GM18499 (cell line): ENCODE data around the gene TRIM33.
A peak's percentile ranks its signal among the peaks of the same experiment; 100 is the strongest.

ENCODE experiments used
- ATAC-seq: cut with Tn5 transposase; IDR thresholded peaks from one replicate; pipeline ENCODE4 v1.9.1; 2021; ENCODE audit warnings: moderate number of reproducible peaks; ENCODE audit not compliant: insufficient read depth, unreplicated experiment

TRIM33 gene

DNA sequence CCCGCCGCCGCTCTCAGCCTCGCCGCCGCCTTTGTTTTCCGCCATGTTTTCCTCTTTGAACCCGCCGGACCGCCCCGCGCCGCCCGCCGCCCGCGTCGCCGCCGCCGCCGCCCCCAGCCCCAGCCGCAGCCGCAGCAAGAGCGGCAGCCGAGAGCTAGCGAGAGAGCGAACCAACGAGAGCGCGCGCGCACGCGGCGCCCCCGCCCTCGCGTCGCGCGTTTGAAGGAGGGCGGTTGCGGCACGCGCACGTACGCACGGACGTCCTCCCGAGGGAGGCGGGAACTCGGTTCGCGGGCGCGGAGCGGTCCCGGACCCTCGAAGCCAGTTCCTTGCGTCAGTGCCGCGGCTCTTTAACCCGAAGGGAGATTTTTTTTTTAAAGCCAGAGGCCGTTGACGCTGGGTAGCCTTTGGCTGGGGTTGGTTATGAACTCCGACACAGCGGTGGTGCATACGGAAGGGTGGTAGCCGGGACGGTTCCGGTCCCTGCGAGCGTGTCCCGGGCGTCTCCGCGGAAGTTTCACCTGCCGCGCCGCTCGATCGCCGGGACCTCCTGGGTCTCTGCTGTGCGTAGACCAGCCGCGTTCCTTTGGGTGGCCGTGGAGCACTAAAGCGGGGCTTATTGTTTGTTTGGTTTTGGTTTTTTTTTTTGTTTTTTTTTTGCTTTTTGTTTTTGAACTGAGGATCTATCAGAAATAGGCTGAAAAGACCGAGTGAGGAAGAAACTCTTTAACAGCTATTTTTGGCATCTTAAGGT is at the start of gene TRIM33:
TSS of gene TRIM33 (minus strand) at position 172 of the 754 bp plus-strand sequence. CDS start at position 45, 127 bp downstream.
- peak; percentile 50 for ATAC-seq

DNA sequence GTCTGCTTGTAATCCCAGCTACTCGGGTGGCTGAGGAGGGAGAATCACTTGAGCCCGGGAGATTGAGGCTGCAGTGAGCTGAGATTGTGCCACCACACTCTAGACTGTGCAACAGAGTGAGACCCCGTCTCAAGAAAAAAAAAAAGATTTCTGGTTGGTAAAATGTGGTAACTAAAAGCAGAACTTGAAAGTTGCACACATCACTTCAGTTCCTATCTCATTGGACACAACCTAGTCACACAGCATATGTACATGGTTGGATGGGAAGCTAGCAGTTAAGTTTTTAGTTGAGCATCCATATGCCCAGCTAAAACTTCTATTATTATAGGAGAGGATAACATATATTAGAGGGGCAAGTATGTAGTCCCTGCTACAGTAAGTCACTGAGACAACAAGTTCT is 48.4 kb upstream of the TRIM33 start:
- no peak for ATAC-seq

DNA sequence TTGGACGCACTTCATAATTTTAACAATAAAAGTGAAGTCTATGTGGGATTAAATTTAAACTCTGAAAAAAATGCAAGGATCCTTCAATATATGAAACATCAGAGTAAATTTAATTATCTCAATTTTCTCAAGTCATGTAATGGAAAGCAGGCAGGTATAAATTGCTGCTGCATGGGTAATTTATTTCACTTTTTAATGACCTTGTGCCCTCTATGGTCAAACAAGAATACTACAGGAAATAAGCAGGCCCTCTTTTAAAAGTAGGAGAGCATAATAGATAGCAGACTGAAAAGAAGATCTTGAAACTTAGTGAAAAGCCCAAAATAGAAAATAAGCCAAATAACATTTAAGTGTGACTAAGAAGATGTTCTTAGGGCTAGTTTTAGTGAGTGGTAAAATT is 47.5 kb upstream of the TRIM33 start:
- no peak for ATAC-seq

DNA sequence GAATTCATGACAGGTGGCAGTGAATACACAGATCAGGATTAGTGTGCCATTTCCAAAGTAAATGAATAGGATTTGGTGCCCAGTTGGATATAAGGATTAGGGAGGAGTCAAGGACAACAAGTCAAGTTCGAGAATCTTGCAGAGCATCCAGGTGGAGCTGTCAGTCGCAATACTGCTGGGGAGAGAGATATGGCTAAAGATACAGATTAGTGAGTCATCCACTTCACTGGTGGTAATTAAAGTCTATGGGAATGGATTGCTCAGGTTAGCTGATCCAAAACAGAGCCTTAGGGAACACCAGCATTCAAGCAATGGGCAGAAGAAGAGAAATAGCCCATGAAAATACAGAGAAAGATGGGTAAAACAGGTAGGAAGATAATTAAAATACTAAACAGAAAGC is 43.6 kb upstream of the TRIM33 start:
- ATAC-seq = no peak

DNA sequence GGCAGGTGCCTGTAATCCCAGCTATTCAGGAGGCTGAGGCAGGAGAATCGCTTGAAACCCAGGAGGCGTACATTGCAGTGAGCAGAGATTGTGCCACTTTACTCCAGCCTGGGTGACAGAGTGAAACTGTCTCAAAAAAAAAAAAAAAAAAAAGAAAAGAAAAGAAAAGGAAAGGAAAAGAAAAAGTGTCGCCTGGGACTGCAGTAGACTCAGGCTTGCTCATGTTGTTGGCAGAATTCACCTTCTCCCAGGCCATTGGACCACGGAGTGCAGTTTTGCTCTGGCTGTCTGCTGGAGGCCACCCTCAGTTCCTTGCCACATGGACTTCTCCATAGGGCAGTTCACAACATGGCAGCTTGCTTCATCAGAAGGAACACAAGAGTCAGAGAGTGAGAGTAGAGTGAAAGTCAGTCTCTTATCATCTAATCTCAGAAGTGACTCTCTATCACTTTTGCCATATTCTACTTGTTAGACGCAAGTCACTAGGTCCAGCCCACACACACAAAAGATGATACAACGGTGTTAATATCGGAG is 41.2 kb upstream of the TRIM33 start:
- no peak for ATAC-seq

DNA sequence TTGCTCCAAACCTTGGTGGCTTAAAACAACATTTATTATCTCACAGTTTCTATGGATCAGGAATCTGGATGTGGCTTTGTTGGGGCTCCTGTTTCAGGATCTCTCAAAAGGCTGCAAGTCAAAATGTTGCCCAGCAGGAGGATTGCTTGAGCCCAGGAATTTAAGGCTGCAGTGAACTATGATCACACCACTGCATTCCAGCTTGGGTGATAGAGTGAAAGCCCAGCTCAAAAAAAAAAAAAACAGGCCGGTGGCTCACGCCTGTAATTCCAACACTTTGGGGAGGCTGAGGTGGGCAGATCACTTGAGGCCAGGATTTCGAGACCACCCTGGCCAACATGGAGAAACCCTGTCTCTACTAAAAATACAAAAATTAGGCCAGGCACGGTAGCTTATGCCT is 40.4 kb upstream of the TRIM33 start:
- no peak for ATAC-seq

DNA sequence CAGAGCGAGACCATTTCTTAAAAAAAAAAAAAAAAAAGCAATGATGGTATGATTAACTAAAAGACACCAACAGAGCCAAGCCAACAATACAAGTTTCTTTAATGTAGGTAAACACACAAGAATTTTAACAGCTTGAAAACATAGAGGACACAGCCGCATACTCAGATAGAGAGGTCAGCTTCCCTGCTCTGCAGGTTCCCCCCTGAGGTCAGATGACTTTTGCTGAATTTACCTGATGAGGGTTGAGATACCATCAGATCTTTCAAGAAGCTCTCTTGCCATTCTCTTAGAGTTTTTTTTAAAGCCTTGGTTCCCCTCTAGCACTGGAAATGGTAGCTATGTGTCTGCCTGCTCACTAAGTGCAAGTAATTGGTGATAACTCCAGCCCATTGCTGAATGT is 39.3 kb upstream of the TRIM33 start:
- no peak for ATAC-seq

DNA sequence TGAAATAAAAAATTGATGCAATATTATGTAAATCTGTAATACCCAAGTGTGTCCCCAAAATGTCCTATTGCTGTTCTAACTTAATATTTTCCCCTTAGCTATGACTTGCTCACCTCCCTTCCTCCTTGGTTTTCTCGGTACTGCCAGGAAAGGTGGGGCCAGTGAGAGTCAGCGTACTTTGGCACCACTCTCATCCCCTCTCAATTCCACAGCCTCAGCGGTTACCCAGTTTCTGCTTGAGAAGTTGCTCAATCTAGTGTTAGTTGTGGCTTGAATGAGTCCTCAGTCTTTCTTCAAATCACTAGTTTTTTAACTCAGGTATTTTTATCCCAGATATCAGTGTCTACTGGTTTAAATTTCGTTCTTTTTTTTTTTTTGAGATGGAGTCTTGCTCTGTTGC is 38.1 kb upstream of the TRIM33 start:
- ATAC-seq = no peak

DNA sequence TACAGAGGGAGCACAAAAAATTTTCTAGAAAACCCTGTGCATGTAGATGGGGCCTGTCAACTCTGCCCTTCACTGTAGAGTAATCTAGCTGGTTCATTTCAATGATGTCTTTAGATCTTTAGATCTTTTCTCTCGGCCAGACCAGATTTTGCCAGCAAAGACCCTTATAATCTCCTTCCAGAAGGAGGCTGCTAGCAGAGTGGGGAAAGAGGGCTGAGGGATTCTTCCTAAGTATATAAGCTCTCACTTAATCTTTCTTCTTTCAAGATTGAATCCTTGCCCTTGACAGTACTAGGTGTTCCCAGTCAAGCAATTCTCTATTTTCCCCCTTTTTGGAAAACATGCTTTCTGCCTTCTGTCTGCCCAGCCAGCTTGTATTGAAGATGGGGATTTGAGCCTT is 36.1 kb upstream of the TRIM33 start:
- no peak for ATAC-seq

DNA sequence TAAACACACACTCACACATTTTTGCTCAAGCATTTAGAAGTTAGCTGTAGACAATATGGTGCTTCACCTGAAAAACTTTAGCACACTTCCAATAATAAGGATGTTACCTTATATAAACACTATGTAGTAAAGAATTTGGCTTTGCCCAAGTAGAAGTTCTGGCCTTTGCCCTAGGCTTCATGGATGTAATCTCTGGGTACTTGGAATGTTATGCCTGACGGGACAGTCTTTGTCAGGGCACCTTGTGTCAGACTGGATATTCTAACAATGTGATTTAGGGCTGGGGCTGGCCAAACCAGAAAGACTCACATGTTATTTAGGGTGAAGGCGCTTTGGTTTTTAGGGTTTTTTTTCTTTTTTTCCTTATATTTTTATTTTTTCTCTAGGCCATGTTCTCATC is 34.8 kb upstream of the TRIM33 start:
- ATAC-seq = no peak

DNA sequence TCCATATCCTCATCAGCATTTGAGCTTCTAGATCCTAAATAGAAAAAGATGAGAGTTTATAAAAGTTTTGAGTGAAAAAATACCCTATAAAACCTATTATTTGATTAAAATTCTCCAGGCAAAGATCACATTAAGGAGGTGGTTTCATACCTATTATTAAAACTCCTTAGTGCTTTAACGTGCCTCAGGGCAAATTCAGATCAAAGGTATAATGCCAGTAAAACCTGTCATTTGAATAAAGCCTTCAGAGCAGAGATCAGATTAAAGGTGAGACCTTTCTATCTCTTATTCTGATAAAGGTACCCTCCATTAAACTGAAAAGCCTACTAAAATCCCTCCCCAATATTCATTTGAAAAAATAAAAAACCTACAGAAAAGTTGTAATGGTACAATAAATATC is 34.3 kb upstream of the TRIM33 start:
- ATAC-seq = no peak

DNA sequence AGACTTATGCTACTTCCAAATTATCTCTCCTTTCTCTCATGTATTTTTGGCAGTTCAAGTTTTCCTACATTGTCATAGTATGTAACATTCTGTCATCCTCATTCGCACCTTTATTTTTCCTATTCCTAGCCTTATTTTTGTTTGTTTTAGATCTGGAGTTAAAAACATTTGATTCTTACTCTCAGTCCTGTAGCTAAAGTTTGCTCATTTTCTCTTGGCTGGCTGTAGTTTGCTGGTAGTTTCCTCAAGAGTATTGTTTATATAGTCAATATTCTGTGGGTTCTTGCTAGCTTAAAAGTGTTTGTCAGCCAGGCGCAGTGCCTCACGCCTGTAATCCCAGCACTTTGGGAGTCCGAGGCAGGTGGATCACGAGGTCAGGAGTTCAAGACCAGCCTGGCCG is 29.8 kb upstream of the TRIM33 start:
- no peak for ATAC-seq

DNA sequence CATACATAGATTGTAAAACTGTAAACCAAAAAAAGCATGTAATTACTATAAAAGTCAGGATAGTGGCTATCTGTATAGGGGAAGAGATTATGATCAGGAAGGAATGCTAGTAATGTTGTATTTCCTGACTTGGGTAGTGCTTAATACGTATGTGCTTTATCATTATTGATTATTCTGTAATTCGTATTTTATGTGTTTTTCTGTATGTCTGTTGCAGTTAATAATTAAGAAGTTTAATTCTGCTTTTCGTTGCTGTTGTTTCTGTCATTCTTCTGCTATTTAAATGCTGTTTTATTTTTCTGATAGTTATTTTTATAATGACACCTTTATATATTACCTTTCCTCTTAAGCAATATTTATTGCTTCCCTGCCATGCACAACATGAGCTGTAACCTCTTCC is 29.3 kb upstream of the TRIM33 start:
- no peak for ATAC-seq

DNA sequence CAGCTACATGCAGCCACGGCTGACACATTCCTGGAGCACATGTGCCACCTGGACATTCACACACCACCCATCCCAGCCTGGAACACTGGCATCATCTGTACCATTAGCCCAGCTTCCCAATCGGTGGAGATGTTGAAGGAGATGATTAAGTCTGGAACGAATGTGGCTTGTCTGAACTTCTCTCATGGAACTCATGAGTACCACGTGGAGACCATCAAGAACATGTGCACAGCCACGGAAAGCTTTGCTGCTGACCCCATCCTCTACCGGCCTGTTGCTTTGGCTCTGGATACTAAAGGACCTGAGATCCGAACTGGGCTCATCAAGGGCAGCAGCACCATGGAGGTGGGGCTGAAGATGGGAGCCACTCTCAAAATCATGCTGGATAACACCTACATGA is 25.0 kb upstream of the TRIM33 start:
- ATAC-seq = no peak

DNA sequence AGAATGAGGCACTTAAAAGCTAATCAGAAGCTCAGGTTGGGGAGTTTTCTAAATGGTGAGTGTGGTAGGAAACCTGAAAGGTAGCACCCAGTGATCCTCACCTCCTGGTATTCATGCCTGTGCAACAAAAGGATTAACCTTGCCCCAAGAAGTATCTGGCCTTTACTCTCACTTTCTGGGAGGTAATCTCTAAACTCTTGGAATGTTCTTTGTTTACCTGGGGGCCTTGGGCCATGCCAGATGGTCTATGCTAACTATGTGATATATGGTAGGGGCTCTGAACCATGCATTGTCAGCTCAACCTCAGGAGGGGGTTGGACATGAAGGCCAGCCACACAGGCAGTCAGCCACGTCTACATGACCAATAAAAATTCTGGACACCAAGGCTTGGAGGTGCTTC is 24.4 kb upstream of the TRIM33 start:
- no peak for ATAC-seq

DNA sequence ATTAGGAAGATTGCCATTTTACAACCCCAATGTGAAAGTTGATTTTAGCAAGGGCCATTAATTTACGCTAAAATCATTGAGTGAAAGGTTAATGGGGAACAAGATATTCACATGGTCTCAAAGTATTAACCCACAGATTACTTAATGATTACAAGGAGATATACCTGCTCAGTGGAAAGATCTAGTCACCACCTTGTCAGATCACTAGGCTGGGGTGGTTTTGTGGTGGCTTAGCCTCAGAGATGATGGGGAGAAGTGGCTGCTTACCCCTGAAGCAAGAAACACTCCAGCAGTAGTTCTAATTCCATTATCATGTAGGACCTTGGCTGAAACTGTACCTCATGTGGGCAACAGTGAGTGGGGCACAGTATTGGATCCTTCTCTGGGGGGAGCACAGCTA is 20.1 kb upstream of the TRIM33 start:
- no peak for ATAC-seq

DNA sequence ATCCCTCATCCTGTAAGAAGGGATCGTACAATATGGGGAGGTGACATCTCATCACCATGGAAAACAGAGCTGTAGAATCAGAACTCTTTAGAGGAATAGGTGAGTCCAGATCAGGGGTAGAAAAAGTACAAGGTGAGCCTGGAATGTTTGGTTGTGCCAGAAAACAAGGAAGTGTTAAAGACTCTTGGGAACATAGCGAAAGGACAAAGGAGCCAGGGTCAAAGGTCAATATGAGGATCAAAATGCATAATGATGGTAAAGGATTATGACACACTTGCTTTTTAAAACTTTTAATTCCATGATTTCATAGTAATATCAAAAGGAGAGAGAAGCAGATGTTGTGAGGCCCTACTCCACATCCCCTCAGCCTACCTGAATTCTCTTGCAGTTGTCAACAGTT is 19.2 kb upstream of the TRIM33 start:
- ATAC-seq = no peak

DNA sequence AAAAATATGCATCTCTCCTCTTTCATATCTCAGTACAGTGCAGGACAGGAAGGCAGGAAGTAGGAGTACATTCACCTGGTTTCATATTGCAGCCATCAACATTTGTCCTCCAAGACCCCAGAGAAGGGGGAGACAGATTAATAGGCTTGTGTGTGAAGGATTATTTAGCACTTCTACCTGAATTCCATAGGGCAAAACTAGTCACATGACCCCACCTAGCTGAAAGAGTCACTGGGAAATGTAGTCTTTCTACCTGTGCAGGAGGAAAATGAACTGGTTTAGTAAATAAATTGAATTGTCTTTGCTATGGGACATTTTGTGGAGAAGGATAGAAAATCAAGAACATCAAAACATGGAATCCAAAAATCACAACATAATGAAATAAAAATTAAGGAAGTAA is 13.9 kb upstream of the TRIM33 start:
- ATAC-seq = no peak

DNA sequence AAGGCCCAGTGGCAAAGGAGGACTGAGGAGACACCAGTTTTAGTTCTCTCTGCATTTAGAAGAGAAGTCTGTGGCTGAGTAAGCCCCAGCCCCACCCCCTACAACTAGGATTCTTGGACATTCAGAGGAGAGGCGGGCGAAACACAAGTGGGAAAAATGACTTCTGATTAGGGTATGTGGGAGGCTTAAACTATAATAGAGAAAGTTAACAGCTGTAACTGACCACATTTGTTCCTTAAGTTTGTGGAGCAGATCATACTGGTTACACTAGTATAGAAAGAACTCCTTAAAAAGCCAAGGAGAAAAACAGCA is 11.2 kb upstream of the TRIM33 start:
- ATAC-seq = no peak

DNA sequence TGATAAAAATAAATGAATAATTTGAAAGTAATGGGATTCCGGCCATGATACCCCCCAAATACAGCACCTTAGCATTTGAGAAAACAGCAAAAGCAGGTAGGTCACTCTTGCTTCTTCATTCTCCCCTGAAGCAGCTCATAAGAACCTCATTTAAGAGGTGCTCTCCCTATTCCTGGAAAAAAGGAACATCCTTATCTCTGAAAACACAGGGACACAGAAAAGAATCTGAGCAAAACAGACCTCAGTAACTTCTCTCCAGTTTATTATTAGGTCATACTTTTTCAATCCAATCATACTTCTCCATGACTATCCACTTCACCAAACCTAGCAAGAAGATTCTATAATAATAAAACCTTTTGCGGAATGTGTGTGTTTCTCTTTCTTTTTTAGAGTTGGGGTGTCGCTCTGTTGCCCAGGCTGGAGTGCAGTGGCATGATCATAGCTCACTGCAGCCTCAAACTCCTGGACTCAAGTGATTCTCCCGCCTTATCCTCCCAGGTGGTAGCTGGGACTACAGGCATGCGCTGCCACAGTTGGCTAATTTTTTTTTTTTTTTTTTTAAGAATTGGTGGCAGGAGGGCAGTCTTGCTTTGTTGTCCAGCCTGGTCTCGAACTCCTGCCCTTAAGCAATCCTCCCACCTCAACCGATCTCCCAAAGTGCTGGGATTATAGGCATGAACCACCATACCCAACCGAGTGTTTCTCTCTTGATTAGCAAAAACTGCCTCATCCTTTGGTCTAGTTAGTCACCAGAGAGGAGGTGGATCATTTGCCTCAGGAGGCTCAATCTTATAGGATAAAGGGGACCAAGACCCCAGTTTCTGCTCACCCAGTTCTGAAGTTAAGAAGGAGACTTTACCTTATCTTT is 10.6 kb upstream of the TRIM33 start:
- ATAC-seq = no peak

DNA sequence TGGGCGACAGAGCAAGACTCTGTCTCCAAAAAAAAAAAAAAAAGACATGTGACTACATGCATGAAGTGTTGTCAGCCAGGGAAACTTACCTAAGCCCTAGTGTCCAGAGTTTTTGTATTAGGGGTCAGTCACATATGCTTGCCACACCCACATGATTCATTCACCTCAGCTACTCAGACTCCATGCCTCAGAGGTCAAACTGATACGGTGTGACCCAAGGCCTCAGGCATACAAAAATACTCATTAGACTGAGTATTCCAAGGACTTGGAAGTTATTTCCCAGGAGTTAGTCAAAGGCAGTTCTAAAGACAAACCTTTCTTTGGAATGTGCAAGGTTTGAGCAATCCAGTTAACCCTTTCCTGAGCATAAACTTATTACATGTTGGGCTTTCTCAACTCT is 6.3 kb upstream of the TRIM33 start:
- ATAC-seq = no peak
